A549 treated with AZD9567 at 1 μM for 4 hours (cell line): ENCODE data around the gene GFRA3. TPM values are rescaled to one million over a fixed set of nuclear protein-coding genes. Genes with fewer than 3 reads are reported as not detected.

Experiments
- total RNA-seq: library from RNA; stranded (reverse); fragments of 200-300 nt; extraction: Qiagen RNA extraction; gene quantifications from 5 replicates; pipeline ENCODE4 v1.2.3, GENCODE V29; 2022; ENCODE audit not compliant: insufficient read depth

The GFRA3 gene, protein sequence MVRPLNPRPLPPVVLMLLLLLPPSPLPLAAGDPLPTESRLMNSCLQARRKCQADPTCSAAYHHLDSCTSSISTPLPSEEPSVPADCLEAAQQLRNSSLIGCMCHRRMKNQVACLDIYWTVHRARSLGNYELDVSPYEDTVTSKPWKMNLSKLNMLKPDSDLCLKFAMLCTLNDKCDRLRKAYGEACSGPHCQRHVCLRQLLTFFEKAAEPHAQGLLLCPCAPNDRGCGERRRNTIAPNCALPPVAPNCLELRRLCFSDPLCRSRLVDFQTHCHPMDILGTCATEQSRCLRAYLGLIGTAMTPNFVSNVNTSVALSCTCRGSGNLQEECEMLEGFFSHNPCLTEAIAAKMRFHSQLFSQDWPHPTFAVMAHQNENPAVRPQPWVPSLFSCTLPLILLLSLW
- 0.08 to 0.12 TPM (median 0.10 TPM) in 4 of 5 replicates, not detected in the other for total RNA-seq

DNA sequence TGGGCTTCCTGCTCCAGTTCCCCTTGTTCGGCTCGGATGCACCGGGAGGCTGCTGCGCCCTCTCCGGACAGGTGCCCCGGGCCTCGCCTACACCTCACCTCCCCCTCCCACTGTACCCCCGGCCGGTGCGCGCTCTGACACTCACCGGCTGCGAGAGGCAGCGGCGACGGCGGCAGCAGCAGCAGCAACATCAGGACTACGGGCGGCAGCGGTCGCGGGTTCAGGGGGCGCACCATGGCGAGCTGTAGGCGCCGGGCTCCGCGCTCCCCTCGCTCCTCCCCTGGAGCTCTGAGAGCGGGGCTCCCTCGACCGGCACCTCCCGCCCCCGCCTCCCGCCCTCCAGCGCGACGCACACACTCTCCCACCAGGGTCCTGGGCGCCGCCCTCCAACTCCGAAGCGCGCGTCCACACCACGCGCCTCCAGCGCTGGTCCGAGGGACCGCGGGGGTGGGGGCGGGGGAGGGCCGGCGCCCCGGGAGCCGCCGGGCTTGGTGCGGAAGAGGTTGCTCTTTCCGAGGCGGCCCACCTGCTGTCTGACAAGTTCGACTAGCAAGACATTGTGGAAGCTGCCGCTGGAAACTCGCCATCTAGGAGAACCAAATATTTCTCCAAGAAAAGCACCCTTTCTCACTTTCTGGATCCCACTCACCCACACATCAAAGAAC, at the start of gene GFRA3:
GFRA3 (minus strand) TSS at position 433 of the 665 bp plus-strand sequence; CDS start at position 236, 197 bp downstream.

DNA sequence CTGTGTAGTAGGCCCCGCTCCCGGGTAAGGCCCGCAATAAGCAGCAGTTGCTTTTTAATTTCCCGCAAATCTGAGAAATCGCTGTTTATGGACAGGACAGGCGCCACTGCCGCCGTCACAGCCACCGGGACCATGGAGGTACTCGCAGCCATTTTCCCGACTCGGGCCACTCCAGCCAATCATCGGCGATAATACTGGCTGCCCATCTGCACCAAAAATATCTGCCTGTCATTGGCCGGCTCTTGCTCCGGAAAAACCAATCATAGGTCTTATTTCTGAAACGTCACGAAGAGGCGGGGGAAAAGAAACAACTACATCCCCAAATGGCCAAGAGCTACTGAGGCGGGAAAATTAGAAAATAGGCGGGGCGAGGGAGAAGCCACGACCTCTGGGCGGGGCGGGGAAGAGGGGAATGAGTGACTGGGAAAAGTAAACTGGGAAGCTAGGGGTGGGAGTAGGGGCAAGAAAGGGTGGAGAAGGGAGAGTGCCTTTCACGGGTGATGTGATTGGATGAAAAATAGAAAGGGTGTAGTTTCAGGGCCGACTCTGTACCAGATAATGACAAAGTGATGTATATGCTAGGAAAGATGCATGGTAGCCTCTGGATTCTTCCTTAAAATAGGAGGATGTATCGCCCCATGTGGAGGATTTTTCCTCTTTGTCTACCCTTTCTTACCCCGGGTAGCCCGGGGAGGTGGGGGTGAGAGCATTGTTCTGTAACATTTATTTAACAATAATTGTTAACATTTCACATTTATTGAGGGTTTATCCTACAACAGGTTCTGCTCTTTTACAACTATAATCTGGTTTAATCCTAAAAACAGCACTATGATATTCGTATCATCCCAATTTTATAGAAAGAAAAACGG, 61.0 kb downstream of the GFRA3 start, which contains the start of gene CDC23:
CDC23 (minus strand) TSS at position 163 of the 869 bp plus-strand sequence; CDS start at position 152, 11 bp downstream.

Other genes starting within 250 kb of the GFRA3 start
- gene FAM13B, start 241.5 kb downstream of the GFRA3 start, total RNA-seq = 12.6 to 16.8 TPM (median 12.9 TPM) in 5 replicates
- gene WNT8A, start 190.6 kb downstream of the GFRA3 start, total RNA-seq = not detected in 5 replicates
- gene NME5, start 135.2 kb downstream of the GFRA3 start, total RNA-seq = not detected in 5 replicates
- 43.5 to 57.0 TPM (median 49.7 TPM) in 5 replicates for gene BRD8, start 96.0 kb downstream of the GFRA3 start, total RNA-seq
- gene KIF20A, start 95.5 kb downstream of the GFRA3 start, total RNA-seq = 40.2 to 46.1 TPM (median 42.6 TPM) in 5 replicates
- 20.6 to 29.9 TPM (median 28.8 TPM) in 5 replicates for gene CDC23, start 61.3 kb downstream of the GFRA3 start, total RNA-seq
- gene CDC25C, start 57.2 kb upstream of the GFRA3 start, total RNA-seq = 9.5 to 13.8 TPM (median 9.8 TPM) in 5 replicates
- 22.3 to 25.3 TPM (median 22.7 TPM) in 5 replicates for gene FAM53C, start 63.6 kb upstream of the GFRA3 start, total RNA-seq
- gene KDM3B, start 78.1 kb upstream of the GFRA3 start, total RNA-seq = 36.8 to 51.6 TPM (median 39.2 TPM) in 5 replicates
- 5.0 to 7.4 TPM (median 7.0 TPM) in 5 replicates for gene REEP2, start 164.4 kb upstream of the GFRA3 start, total RNA-seq
- gene EGR1, start 190.9 kb upstream of the GFRA3 start, total RNA-seq = 12.7 to 21.2 TPM (median 17.1 TPM) in 5 replicates